Mucosa of rectum (tissue), 2 donors: ENCODE data around the gene SMYD4.
A peak's percentile ranks its signal among the peaks of the same experiment; 100 is the strongest.

Source experiments
- H3K27ac ChIP-seq, 2 donors: one replicate each; pipeline ENCODE4 v1.7.0; 2013; ENCODE audit warnings: inconsistent platforms in 2 of 2, low read depth in 2 of 2, low read length in 2 of 2
- H3K27me3 ChIP-seq, 2 donors: one replicate each; pipeline ENCODE4 v1.7.0; 2013; ENCODE audit warnings: low read length in 2 of 2; ENCODE audit not compliant: control insufficient read depth in 2 of 2, insufficient read depth in 2 of 2
- H3K36me3 ChIP-seq, 2 donors: one replicate each; pipeline ENCODE4 v1.7.0; 2013; ENCODE audit warnings: low read length in 2 of 2; ENCODE audit not compliant: control insufficient read depth in 2 of 2, insufficient read depth in 2 of 2
- H3K4me1 ChIP-seq, 2 donors: one replicate each; pipeline ENCODE4 v1.7.0; 2013; ENCODE audit warnings: low read length in 2 of 2, mild to moderate bottlenecking in 1 of 2; ENCODE audit not compliant: control insufficient read depth in 2 of 2, insufficient read depth in 2 of 2
- H3K4me3 ChIP-seq, 2 donors: one replicate each; pipeline ENCODE4 v1.7.0; 2013; ENCODE audit warnings: low read length in 2 of 2
- H3K9ac ChIP-seq, 2 donors: one replicate each; pipeline ENCODE4 v1.7.0; 2013; ENCODE audit warnings: low read length in 2 of 2, low read depth in 1 of 2, mild to moderate bottlenecking in 1 of 2
- H3K9me3 ChIP-seq, 2 donors: one replicate each; pipeline ENCODE4 v1.7.0; 2013; ENCODE audit warnings: low read length in 2 of 2; ENCODE audit not compliant: control insufficient read depth in 2 of 2
- donor health status: healthy.
- donor health status: Normal muscosa, but diverticular disease.

SMYD4 gene

GRCh38 chr17:1759529-1759928 lies 70.2 kb downstream of the SMYD4 start:
- H3K4me1 ChIP-seq: peaks cover 6 to 19% of the 10 kb centered on the region in 2 donors
- H3K27ac ChIP-seq: no peak overlapping the region
- no peak overlapping the region for H3K9ac ChIP-seq
- no peak overlapping the region for H3K4me3 ChIP-seq
- no peaks in the 10 kb centered on the region for H3K9me3 ChIP-seq
- H3K36me3 ChIP-seq: no peaks in the 10 kb centered on the region
- no peaks in the 10 kb centered on the region for H3K27me3 ChIP-seq

DNA sequence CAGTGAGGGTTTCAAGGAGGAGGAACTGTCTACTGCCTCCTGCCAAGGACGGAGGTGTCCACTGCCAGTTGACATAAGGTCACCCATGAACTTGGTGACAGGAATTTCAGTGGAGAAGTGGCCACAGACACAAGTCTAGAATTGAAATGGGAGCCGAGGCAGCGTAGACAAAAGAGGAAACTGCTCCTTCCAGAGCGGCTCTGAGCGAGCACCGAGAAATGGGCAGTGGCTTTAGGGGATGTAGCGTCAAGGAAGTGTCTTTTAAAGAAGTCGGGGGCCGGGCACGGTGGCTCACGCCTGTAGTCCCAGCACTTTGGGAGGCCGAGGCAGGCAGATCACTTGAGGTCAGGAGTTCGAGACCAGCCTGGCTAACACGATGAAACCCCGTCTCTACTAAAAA lies 70.9 kb downstream of the SMYD4 start:
- no peaks in the 10 kb centered on the region for H3K27me3 ChIP-seq
- H3K4me1 ChIP-seq: peaks cover 6 to 13% of the 10 kb centered on the region in 2 donors
- H3K9ac ChIP-seq: no peak overlapping the region
- no peaks in the 10 kb centered on the region for H3K9me3 ChIP-seq
- H3K27ac ChIP-seq: no peak overlapping the region
- no peaks in the 10 kb centered on the region for H3K36me3 ChIP-seq
- no peak overlapping the region for H3K4me3 ChIP-seq

DNA sequence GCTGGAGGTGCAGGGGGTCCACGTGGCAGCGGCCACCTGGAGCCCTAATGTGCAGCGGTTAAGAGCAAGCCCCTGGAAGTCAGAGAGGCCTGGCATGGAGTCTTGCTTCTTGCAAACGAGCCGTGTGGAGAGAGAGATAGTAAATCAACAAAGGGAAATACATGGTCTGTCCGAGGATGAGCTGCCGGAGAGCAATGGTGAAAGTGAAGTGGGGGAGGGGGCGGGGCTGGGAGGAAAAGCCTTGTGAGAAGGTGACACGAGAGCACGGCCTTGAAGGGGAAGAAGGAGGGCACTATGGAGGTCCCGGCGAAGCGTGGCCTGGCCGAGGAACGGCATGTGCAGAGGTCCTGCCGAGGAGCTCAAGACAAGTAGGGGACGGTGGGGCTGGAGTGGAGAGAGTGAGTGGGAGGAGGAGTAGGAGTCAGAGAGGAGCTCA lies 73.9 kb downstream of the SMYD4 start:
- Histone ChIP-seq H3K4me3 (no peak overlapping the region), H3K9me3 (no peaks in the 10 kb centered on the region), H3K27me3 (no peaks in the 10 kb centered on the region), H3K4me1 (peaks cover 8 to 14% of the 10 kb centered on the region in 2 donors), H3K27ac (no peak overlapping the region), H3K9ac (no peak overlapping the region), H3K36me3 (no peaks in the 10 kb centered on the region)

- no peak overlapping the region for H3K27ac ChIP-seq
Measured at GRCh38 chr17:1755252-1755826, 74.4 kb downstream of the SMYD4 start.

DNA sequence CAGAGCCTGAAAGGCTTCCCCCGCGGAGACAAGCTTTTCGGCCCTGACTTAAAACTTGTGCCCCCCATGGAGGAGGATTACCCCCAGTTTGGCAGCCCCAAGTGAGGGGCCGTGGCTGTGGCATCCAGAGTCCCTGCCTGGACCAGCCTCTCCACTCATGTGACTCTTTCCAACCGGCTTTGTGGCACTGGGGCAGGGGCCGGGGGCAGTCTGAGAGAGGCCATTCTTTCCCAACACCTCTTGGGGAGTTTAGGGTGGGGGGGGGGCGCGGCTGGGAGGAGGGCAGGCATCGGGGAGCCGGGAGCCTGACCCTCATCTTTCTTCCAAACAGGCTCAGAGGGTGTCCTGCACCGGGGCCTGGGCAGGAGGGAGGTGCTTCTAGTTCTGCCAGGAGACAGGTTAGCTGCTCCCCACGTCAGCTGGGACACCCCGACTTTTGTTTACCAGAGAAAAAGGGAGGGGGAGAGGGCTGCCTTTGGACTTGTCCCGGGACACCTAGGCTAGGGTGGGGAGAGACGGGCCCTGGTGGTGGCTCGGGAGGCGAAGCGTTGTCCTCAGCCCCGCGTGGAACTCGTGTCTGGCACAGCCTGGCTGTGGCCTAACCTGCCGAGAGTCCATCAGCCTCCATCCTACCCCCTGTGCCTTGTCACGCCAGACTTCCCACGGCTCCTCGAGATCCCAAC lies 75.1 kb downstream of the SMYD4 start:
- Histone ChIP-seq H3K9ac (no peak overlapping the region), H3K9me3 (no peaks in the 10 kb centered on the region), H3K27me3 (no peaks in the 10 kb centered on the region), H3K36me3 (no peaks in the 10 kb centered on the region), H3K4me3 (no peak overlapping the region), H3K27ac (no peak overlapping the region), H3K4me1 (peaks cover 8 to 14% of the 10 kb centered on the region in 2 donors)

More at GRCh38 chr17:1755252-1755826, 74.4 kb downstream of the SMYD4 start:
- no peak overlapping the region for H3K9ac ChIP-seq
- H3K4me3 ChIP-seq: no peak overlapping the region
- H3K9me3 ChIP-seq: no peaks in the 10 kb centered on the region
- H3K4me1 ChIP-seq: peaks cover 8 to 14% of the 10 kb centered on the region in 2 donors
- no peaks in the 10 kb centered on the region for H3K36me3 ChIP-seq
- no peaks in the 10 kb centered on the region for H3K27me3 ChIP-seq

DNA sequence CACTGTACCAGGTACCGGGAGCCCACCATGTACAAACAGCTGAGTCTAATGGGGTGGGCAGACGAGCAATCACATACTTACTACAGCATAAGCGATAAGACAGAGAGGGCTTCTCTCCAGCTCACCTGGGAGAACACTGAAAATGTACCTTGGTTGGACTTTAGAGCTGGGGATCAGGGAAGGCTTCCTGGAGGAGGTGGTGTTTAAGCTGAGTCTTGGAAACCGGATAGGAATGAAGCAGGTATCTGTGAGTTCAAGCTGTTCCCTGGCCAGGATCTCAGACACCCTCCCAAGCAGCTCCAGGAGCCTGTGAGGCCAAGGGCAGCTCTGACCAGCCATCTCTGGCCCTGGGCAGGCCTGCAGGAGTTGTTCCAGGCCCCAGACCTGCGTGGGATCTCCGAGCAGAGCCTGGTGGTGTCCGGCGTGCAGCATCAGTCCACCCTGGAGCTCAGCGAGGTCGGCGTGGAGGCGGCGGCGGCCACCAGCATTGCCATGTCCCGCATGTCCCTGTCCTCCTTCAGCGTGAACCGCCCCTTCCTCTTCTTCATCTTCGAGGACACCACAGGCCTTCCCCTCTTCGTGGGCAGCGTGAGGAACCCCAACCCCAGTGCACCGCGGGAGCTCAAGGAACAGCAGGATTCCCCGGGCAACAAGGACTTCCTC lies 75.8 kb downstream of the SMYD4 start:
- H3K36me3 ChIP-seq: no peaks in the 10 kb centered on the region
- H3K27me3 ChIP-seq: no peaks in the 10 kb centered on the region
- no peak overlapping the region for H3K9ac ChIP-seq
- no peak overlapping the region for H3K4me3 ChIP-seq
- peaks cover 8 to 14% of the 10 kb centered on the region in 2 donors for H3K4me1 ChIP-seq
- no peaks in the 10 kb centered on the region for H3K9me3 ChIP-seq
- H3K27ac ChIP-seq: no peak overlapping the region

DNA sequence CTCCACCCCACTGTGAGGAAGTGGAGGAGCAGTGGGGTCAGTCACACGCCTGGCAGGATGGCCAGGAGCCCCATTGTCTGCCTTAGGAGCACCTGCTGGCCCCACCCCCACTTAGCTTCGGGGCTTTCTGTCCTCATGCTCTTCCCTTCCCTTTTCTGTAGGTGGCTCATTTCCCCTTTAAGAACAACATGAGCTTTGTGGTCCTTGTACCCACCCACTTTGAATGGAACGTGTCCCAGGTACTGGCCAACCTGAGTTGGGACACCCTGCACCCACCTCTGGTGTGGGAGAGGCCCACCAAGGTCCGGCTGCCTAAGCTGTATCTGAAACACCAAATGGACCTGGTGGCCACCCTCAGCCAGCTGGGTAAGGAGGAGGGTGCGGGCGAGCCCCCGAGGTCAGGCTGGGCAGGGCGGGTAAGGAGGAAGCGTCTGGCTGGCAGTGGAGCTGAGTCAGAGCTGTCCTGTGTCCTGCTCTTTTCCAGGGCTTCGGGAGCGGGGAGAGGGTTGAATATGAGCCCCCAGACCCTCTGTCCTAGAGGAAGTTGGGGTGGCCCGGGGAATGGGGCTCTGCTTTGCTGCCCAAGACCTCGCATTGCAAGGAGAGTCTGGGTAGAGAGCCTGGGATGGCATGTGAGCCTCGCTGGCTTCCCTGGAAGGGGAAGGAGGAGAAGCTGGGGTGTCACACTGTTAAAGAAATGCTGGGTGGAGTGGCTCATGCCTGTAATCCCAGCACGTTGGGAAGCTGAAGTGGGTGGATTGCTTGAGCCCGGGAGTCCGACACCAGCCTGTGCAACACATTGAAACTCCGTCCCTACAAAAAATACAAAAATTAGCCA lies 77.1 kb downstream of the SMYD4 start:
- Histone ChIP-seq H3K4me1 (peaks cover 8 to 14% of the 10 kb centered on the region in 2 donors), H3K9ac (peak overlapping the region in 1 of 2 donors; percentile 58), H3K27me3 (no peaks in the 10 kb centered on the region), H3K4me3 (peak overlapping the region; percentile 40 to 50), H3K36me3 (no peaks in the 10 kb centered on the region), H3K9me3 (no peaks in the 10 kb centered on the region), H3K27ac (peak overlapping the region; percentile 63 to 68)

GRCh38 chr17:1750628-1751027 lies 79.1 kb downstream of the SMYD4 start:
- H3K9ac ChIP-seq: no peak overlapping the region
- H3K4me3 ChIP-seq: no peak overlapping the region
- no peaks in the 10 kb centered on the region for H3K9me3 ChIP-seq
- H3K27me3 ChIP-seq: no peaks in the 10 kb centered on the region
- peaks cover 8 to 22% of the 10 kb centered on the region in 2 donors for H3K4me1 ChIP-seq
- no peaks in the 10 kb centered on the region for H3K36me3 ChIP-seq
- no peak overlapping the region for H3K27ac ChIP-seq

DNA sequence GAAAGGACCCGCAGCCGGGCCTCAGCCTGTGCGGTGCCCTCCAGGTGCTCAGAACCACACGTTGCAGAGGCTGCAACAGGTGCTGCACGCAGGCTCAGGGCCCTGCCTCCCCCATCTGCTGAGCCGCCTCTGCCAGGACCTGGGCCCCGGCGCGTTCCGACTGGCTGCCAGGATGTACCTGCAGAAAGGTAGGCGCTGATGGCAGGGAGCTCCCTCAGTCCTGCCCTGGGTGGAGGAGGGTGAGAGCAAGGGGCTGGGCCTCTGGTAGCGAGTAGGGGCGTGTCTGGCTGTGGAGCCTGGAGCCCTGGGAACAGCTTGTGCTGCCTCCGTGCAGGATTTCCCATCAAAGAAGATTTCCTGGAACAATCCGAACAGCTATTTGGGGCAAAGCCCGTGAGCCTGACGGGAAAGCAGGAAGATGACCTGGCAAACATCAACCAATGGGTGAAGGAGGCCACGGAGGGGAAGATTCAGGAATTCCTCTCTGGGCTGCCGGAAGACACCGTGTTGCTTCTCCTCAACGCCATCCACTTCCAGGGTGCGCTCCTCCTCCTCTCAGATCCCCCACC lies 82.6 kb downstream of the SMYD4 start:
- peak overlapping the region in 1 of 2 donors; percentile 4 for H3K9ac ChIP-seq
- H3K36me3 ChIP-seq: no peaks in the 10 kb centered on the region
- H3K27me3 ChIP-seq: no peaks in the 10 kb centered on the region
- H3K27ac ChIP-seq: no peak overlapping the region
- H3K4me3 ChIP-seq: no peak overlapping the region
- no peaks in the 10 kb centered on the region for H3K9me3 ChIP-seq
- peaks cover 0 to 12% of the 10 kb centered on the region in 2 donors for H3K4me1 ChIP-seq
